Stimulated activated CD4-positive, alpha-beta T cell treated with anti-CD3 and anti-CD28 coated beads, Interleukin-1b, Interleukin-23, amount 100 ng/mL, for 4 hours (primary cell): ENCODE data around the gene HS3ST6.
A peak's percentile ranks its signal among the peaks of the same experiment; 100 is the strongest.
"Not testable (repeated sequence)": the region's sequence is repeated elsewhere in the genome, so short reads cannot be mapped to it uniquely, and the experiment has no call there.

Experiments used
- DNase-seq, 2 donors: peaks; one replicate each; pipeline ENCODE4 v3.0.0-alpha.2; 2020; ENCODE audit warnings: low read depth in 2 of 2

Gene HS3ST6

GRCh38 chr16:1918351-1919326, at the start of gene HS3ST6:
HS3ST6 (minus strand) TSS chr16:1918415; CDS start chr16:1918323, 92 bp downstream.
- DNase-seq, result no peak

- DNase-seq, result no peak
These were observed 48.2 kb upstream of the HS3ST6 start, which contains the start of gene RNF151 for GRCh38 chr16:1966460-1966859. RNF151 (plus strand) TSS chr16:1966856; CDS start chr16:1966882, 26 bp downstream.

GRCh38 chr16:1965396-1966001, 47.3 kb upstream of the HS3ST6 start:
- DNase-seq, result no peak

- DNase-seq, result peak; percentile 95 to 97
These were observed 46.5 kb upstream of the HS3ST6 start, which contains the start of gene RPS2 for GRCh38 chr16:1964506-1965395. RPS2 (minus strand) TSS chr16:1964826; CDS start chr16:1964625, 201 bp downstream.

GRCh38 chr16:1963806-1964505, 45.7 kb upstream of the HS3ST6 start:
- peak in 1 of 2 donors; percentile 32 for DNase-seq

- DNase-seq, result not testable (repeated sequence)
These were observed 44.2 kb upstream of the HS3ST6 start for GRCh38 chr16:1962161-1963153.

- DNase-seq, result no peak
These were observed 43.4 kb upstream of the HS3ST6 start for GRCh38 chr16:1961651-1962067.

GRCh38 chr16:1960665-1961630, 42.7 kb upstream of the HS3ST6 start:
- peak; percentile 30 to 45 for DNase-seq

- DNase-seq, result peak; percentile 86 to 94
These were observed 41.2 kb upstream of the HS3ST6 start, which contains the start of gene NDUFB10 for GRCh38 chr16:1959269-1960039. NDUFB10 (plus strand) TSS chr16:1959538; CDS start chr16:1959625, 87 bp downstream.

- no peak for DNase-seq
These were observed 40.6 kb upstream of the HS3ST6 start for GRCh38 chr16:1958715-1959268.

GRCh38 chr16:1958143-1958491, 39.9 kb upstream of the HS3ST6 start:
- DNase-seq, result not testable (repeated sequence)

- not testable (repeated sequence) for DNase-seq
These were observed 39.4 kb upstream of the HS3ST6 start for GRCh38 chr16:1957434-1958142.

GRCh38 chr16:1953734-1954133, 35.5 kb upstream of the HS3ST6 start:
- DNase-seq, result no peak

GRCh38 chr16:1950559-1950958, 32.3 kb upstream of the HS3ST6 start:
- DNase-seq, result no peak

GRCh38 chr16:1950047-1950446, 31.8 kb upstream of the HS3ST6 start:
- no peak for DNase-seq

- DNase-seq, result no peak
These were observed 31.3 kb upstream of the HS3ST6 start for GRCh38 chr16:1949507-1949906.

GRCh38 chr16:1947369-1947670, 29.1 kb upstream of the HS3ST6 start:
- no peak for DNase-seq
